Endothelial cell of umbilical vein (primary cell): Measurements from ENCODE around the gene PTGER4.

Source experiments
- CTCF ChIP-seq, 2 donors: IDR thresholded peaks; 1 replicate in 1 of 2; 2 replicates in 1 of 2; pipeline ENCODE4 v1.5.1; 2011; ENCODE audit warnings: low read length in 2 of 2, mild to moderate bottlenecking in 2 of 2, moderate library complexity in 2 of 2, control low read depth in 1 of 2, inconsistent platforms in 1 of 2, low read depth in 1 of 2; ENCODE audit not compliant: insufficient read depth in 1 of 2; ENCODE audit errors: extremely low read depth in 1 of 2
- EZH2 ChIP-seq: IDR thresholded peaks from 2 replicates; pipeline ENCODE4 v1.6.1; 2012; ENCODE audit warnings: borderline replicate concordance, low read depth, mild to moderate bottlenecking, moderate library complexity, low read length, inconsistent platforms; ENCODE audit not compliant: severe bottlenecking
- POLR2A ChIP-seq: IDR thresholded peaks from 2 replicates; pipeline ENCODE4 v1.6.1; 2012; ENCODE audit warnings: low read depth, mild to moderate bottlenecking, control low read depth, low read length
- POLR2AphosphoS5 ChIP-seq: IDR thresholded peaks from 2 replicates; pipeline ENCODE4 v1.6.1; 2012; ENCODE audit warnings: low read depth, mild to moderate bottlenecking, control low read depth, low read length, moderate library complexity; ENCODE audit not compliant: insufficient read depth

GRCh38 chr5:40630126-40630525 is 49.6 kb upstream of the PTGER4 start:
- TF ChIP-seq CTCF (IDR thresholded peaks at IDR 0.05; ENCODE audit: extremely low read depth in 1 of 2, insufficient read depth in 1 of 2, low read depth in 1 of 2, low read length in 2 of 2) (no peak), EZH2 (no peak), POLR2AphosphoS5 (no peak), POLR2A (no peak)
